ENCODE data around the gene TBC1D4.

TBC1D4 gene

DNA sequence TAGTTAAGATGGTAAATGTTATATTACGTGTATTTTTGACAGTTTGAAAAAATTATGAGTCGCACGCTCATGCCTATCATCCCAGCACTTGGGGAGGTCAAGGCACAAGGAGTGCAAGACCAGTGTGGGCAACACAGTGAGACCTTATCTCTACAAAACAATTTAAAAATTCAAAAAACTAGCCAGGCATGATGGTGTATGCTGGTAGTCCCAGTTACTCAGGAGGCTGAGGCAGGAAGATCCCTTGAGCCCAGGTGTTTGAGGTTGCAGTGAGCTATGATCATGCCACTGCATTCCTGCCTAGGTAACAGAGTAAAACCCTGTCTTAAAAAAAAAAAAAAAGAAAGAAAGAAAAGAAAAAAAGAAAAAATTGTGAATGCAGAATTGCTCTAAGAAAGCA lies 58.0 kb downstream of the TBC1D4 start:
- no peak overlapping the region for H3K4me3 Mint-ChIP-seq
- no peaks in the 10 kb centered on the region for H3K9me3 Mint-ChIP-seq
- H3K36me3 Mint-ChIP-seq (ENCODE audit: low read depth): no peaks in the 10 kb centered on the region
- peaks cover 1% of the 10 kb centered on the region for H3K4me1 Mint-ChIP-seq (ENCODE audit: low read depth)
- H3K27ac Mint-ChIP-seq: no peak overlapping the region
- no peak for DNase-seq
- H3K27me3 Mint-ChIP-seq: peaks cover 32% of the 10 kb centered on the region

DNA sequence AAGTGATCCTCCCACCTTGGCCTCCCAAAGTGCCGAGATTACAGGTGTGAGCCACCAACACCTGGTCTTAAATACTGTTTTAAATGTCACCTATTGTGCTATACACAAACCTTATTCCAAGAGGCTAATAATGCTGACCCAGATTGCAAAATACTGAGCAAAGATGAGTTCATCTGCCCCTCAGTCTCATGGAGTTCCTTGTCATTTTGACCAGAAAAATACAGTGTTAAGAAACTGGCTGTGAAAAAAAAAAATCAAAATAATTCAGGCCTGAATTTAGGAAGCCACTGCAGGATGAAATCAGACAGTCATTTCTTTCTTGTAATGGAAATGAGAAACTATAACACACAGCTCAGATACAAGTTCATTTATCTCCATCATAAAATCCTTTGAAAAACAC lies 59.9 kb downstream of the TBC1D4 start:
- H3K27me3 Mint-ChIP-seq: peaks cover 20% of the 10 kb centered on the region
- DNase-seq: no peak
- no peaks in the 10 kb centered on the region for H3K9me3 Mint-ChIP-seq
- H3K4me3 Mint-ChIP-seq: no peak overlapping the region
- no peak overlapping the region for H3K27ac Mint-ChIP-seq
- peaks cover 1% of the 10 kb centered on the region for H3K4me1 Mint-ChIP-seq (ENCODE audit: low read depth)
- no peaks in the 10 kb centered on the region for H3K36me3 Mint-ChIP-seq (ENCODE audit: low read depth)

DNA sequence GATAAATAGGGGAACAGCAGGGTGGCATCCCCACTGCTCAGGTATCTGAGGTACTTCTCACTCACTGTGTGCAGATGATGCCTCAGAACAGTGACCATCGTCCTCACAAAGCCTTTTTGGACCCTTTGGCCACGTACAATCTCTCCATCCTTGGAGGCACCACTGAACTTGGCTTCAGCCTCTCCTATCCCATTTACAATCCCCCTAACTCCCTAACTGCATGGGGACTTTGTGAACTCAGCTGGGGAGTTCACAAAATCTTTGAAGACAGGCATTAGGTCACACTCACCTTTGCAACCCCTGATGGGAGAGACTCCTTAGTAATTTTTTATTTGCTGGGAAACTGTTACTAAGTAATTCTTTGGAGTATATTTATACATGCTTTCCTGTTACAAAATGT lies 60.8 kb downstream of the TBC1D4 start:
- Mint-ChIP-seq H3K27me3 (peaks cover 17% of the 10 kb centered on the region), H3K27ac (no peak overlapping the region), H3K9me3 (no peaks in the 10 kb centered on the region), H3K4me1 (ENCODE audit: low read depth) (peaks cover 1% of the 10 kb centered on the region), H3K4me3 (no peak overlapping the region), H3K36me3 (ENCODE audit: low read depth) (no peaks in the 10 kb centered on the region)
- DNase-seq: no peak

DNA sequence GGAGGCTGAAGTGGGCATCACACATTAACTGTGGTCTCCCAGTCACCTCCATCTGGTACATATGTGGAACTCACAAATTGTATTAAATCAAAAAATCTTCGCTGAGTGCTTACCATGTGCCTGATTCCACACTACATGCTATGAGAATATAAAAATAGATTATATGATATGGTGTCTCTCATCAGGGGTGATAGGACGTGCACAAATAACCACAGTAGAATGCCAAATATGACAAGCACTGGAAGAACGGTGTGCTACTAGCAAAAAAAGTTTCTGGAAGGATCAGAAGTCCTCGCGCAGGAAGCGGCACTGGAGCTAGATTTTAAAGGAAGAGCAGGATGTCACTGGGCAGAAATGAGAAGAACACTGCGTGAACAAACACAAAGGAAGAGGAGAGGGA lies 62.3 kb downstream of the TBC1D4 start:
- Mint-ChIP-seq H3K9me3 (no peaks in the 10 kb centered on the region), H3K4me1 (ENCODE audit: low read depth) (no peaks in the 10 kb centered on the region), H3K36me3 (ENCODE audit: low read depth) (no peaks in the 10 kb centered on the region), H3K4me3 (no peak overlapping the region), H3K27ac (no peak overlapping the region), H3K27me3 (peaks cover 15% of the 10 kb centered on the region)
- DNase-seq: no peak

DNA sequence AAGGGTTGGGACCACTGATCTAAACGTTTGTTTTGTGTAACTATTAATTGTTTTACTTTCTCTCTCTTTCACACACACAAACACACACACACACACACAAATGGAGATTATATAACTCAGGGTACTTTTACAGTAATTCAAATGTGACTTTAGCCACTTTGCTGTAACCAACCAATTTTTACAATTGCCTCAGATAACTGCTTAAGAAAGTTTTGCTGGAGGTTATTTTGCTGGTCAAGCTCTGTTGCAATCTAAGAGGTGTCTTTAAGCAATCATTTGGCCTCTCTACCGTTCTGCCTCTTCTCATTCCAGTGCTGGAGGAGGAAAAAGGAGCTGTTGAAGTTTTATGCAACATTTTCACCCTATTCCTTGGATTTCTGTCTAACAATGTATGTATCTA lies 63.0 kb downstream of the TBC1D4 start:
- no peaks in the 10 kb centered on the region for H3K9me3 Mint-ChIP-seq
- no peak overlapping the region for H3K27ac Mint-ChIP-seq
- H3K27me3 Mint-ChIP-seq: peaks cover 11% of the 10 kb centered on the region
- no peaks in the 10 kb centered on the region for H3K4me1 Mint-ChIP-seq (ENCODE audit: low read depth)
- H3K36me3 Mint-ChIP-seq (ENCODE audit: low read depth): no peaks in the 10 kb centered on the region
- H3K4me3 Mint-ChIP-seq: no peak overlapping the region
- DNase-seq: no peak

DNA sequence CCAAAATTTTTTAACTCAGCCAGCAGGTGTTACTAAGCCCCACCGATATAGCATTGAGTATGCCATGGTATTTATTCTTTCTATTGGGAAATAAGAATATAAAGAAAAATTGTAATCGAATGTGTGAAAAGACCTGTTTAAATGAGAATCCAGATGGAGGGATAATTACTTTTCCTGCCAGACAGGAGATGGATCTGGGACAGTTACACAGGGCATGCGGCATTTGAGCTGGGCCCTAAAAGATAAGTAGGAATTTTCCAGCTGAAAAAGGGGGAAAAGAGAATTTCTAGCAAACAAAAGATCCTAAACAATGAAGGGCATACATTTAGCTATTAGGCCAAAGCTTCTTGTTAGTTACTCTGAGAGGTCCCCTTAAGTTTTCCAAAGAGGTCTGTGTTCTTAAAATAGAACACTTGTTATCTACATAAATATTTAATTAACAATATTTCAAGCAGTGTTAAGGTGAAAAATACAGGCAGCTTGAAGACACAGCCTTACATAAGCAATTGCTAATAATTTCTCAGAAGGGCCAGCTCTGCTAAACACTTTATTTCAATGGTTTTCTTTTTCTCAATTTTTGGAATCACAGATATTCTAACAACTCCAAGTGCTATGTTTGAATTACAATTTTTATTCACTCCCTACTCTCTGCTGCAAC lies 63.7 kb downstream of the TBC1D4 start:
- H3K27me3 Mint-ChIP-seq: peaks cover 11% of the 10 kb centered on the region
- DNase-seq: no peak
- H3K9me3 Mint-ChIP-seq: no peaks in the 10 kb centered on the region
- H3K27ac Mint-ChIP-seq: no peak overlapping the region
- H3K36me3 Mint-ChIP-seq (ENCODE audit: low read depth): no peaks in the 10 kb centered on the region
- H3K4me3 Mint-ChIP-seq: no peak overlapping the region
- no peaks in the 10 kb centered on the region for H3K4me1 Mint-ChIP-seq (ENCODE audit: low read depth)

DNA sequence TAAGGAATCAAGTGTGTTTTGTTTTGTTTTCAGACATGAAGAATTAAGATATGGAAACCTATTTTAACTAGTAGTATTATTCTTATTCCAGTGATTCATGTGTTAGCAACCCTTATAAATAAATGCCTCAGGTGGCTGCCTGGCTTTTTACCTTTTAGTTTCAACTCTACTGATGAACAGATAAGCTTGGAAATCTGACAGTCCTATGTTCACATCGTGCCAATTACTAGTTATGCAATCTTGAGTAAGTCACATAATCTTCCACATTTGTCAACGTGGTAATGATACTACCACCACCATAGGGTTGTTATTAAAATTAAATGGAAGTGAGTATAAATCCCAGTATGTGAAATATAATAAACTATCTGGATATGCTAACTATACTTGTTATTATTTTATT lies 64.3 kb downstream of the TBC1D4 start:
- H3K4me3 Mint-ChIP-seq: no peak overlapping the region
- H3K27ac Mint-ChIP-seq: no peak overlapping the region
- no peaks in the 10 kb centered on the region for H3K9me3 Mint-ChIP-seq
- peaks cover 11% of the 10 kb centered on the region for H3K27me3 Mint-ChIP-seq
- no peaks in the 10 kb centered on the region for H3K36me3 Mint-ChIP-seq (ENCODE audit: low read depth)
- H3K4me1 Mint-ChIP-seq (ENCODE audit: low read depth): no peaks in the 10 kb centered on the region
- no peak for DNase-seq

DNA sequence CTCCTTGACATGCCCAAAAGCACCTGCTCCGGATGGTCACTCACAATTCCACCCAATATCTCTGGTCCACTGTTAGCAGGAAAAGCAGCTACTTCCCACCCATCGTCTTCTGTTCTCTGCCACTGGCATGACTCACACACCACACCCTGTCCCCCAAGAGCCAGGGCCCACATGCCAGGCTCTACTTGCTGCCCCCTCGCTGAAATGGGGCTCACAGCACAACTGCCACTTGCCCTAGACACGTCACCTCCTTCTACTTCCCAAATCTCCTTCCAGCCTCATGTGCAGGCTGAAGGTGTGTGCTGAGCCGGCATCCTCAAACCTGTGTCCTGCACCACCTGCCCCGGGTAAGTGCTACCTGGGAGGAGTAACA lies 65.0 kb downstream of the TBC1D4 start:
- H3K4me3 Mint-ChIP-seq: no peak overlapping the region
- H3K27ac Mint-ChIP-seq: no peak overlapping the region
- peaks cover 11% of the 10 kb centered on the region for H3K27me3 Mint-ChIP-seq
- DNase-seq: no peak
- no peaks in the 10 kb centered on the region for H3K4me1 Mint-ChIP-seq (ENCODE audit: low read depth)
- H3K9me3 Mint-ChIP-seq: no peaks in the 10 kb centered on the region
- H3K36me3 Mint-ChIP-seq (ENCODE audit: low read depth): no peaks in the 10 kb centered on the region

DNA sequence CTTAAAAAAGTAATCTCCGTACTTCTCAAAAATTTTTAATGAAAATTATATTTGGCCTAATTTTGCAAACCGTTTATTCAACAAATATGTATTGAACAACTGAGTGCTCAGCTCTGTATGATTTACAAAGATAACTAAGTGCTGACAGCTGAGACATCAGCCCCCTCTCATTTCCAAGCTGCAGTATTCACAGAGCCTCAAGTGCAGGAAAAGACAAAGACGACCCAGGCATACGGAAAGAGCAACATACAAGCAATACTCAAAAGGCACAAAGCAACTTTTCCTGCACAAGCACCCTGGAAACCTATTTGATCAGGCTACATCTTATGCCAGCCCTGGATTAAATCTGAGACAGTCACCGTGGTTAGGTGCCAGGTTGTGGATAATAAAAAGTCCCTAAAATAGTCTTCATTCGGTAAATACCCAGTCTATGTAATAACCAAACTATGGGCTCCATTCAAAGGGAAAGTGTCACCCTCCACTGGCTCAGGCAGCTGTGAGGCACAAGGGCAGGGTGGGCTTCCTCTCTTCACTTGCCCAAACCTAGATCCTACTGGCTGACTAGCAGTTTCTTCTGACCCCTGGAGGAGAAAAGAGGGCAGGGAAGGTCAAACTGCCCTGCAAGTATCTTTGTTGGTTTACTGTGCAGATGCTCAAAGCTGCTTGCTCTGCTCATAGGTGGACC lies 65.5 kb downstream of the TBC1D4 start:
- Mint-ChIP-seq H3K27me3 (peaks cover 11% of the 10 kb centered on the region), H3K36me3 (ENCODE audit: low read depth) (no peaks in the 10 kb centered on the region), H3K27ac (no peak overlapping the region), H3K4me1 (ENCODE audit: low read depth) (no peaks in the 10 kb centered on the region), H3K9me3 (no peaks in the 10 kb centered on the region), H3K4me3 (no peak overlapping the region)
- DNase-seq: no peak

DNA sequence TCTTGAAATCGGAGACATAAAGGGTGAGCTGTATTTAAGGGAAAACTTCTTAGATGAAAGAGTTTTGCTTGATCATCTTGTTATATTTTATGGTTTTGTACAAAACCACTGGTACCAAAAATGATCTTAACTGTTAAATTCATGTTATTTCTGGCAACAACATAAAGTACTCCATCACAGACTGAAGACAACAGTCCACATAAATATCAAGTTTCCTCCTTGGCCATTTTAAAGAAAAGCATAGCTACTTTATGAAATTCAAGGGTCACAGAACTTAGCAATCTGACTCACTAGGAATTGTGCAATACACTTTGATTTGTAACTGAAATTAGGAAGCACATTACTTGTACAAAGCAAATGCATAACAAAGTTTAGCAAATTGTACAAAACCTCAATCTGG lies 66.3 kb downstream of the TBC1D4 start:
- DNase-seq: no peak
- Mint-ChIP-seq H3K9me3 (no peaks in the 10 kb centered on the region), H3K36me3 (ENCODE audit: low read depth) (no peaks in the 10 kb centered on the region), H3K27me3 (peaks cover 7% of the 10 kb centered on the region), H3K4me3 (no peak overlapping the region), H3K4me1 (ENCODE audit: low read depth) (no peaks in the 10 kb centered on the region), H3K27ac (no peak overlapping the region)

DNA sequence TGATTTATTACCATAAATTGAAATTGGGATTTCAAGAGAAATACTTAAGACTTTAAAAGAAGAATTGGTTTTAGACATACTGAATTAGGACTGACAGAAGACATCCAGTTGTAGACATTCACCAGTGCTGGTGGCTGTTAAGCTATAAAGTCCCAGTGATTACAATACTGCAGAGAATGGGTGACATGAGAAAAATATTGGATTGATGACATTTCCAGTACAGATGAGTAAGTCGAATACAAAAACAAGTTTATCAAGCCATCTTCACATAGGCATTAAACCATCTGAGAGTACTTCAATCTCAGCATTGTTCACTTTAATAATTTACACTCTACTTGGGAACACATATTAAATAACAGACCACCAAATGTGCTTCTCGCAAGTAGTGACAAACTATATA lies 66.8 kb downstream of the TBC1D4 start:
- Mint-ChIP-seq H3K27ac (no peak overlapping the region), H3K36me3 (ENCODE audit: low read depth) (no peaks in the 10 kb centered on the region), H3K4me1 (ENCODE audit: low read depth) (no peaks in the 10 kb centered on the region), H3K9me3 (no peaks in the 10 kb centered on the region), H3K27me3 (peaks cover 3% of the 10 kb centered on the region), H3K4me3 (no peak overlapping the region)
- no peak for DNase-seq

DNA sequence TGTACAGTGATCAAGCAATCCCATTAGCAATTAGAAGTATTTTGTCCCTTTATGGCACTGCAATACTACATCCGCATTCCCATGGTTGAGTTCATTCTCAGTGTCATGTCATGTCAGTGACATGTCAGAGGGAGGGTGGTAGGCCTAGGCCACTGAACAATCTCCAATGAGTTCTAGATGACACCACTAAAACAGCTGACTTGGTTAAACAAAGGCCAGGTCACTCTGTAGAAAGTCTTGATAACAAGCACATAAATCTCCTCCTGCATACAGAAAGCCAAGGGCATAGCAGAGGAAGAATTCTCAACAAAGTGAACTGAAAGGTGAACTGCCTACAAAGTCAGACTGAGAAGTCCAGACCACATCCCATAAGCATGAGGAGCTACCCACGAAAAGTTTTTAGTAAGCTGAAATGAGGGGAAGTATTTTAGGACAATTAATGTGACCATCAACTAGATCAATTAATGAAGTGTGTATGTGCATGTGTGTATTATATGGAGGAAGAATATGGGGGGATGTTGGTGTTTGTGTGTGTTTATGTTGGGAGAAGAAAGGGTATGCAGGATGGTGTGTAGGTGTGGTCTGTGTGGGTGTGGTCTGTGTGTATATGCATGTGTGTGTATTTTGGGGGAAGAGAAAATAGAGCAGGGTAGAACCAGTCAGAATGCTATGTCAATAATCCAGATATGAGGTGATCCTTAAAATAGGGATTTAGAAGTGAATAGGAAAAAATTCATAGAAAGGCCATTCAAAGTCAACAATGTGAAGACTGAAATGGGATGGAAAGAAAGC lies 67.7 kb downstream of the TBC1D4 start:
- no peaks in the 10 kb centered on the region for H3K27me3 Mint-ChIP-seq
- H3K36me3 Mint-ChIP-seq (ENCODE audit: low read depth): no peaks in the 10 kb centered on the region
- H3K4me1 Mint-ChIP-seq (ENCODE audit: low read depth): no peaks in the 10 kb centered on the region
- no peaks in the 10 kb centered on the region for H3K9me3 Mint-ChIP-seq
- H3K4me3 Mint-ChIP-seq: no peak overlapping the region
- no peak for DNase-seq
- no peak overlapping the region for H3K27ac Mint-ChIP-seq

DNA sequence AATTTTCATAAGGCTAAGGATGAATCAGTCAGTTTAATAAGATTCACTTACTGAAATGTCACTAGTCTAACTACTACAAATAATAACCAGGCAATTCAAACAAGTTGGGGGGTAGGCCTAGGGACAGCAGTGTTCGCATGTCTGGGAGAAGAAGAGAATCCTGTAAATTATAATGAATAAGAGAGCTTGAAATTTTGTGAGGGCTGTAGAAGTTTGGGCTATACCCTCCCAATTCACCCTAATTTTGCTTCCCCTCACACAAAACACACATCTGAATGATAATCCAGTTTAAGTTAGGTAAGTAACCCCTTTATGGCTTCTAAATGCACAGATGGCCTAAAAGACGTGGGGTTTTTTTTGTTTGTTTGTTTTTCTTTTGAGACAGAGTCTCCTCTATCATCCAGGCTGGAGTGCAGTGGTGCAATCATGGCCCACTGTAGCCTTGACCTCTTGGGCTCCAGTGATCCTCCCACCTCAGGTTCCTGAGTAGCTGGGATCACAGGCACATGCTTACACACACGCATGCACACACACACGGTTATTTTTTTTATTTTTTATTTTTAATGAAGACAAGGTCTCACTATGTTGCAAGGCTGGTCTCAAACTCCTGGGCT lies 69.9 kb downstream of the TBC1D4 start:
- no peaks in the 10 kb centered on the region for H3K27me3 Mint-ChIP-seq
- H3K4me3 Mint-ChIP-seq: no peak overlapping the region
- no peaks in the 10 kb centered on the region for H3K9me3 Mint-ChIP-seq
- DNase-seq: no peak
- no peaks in the 10 kb centered on the region for H3K36me3 Mint-ChIP-seq (ENCODE audit: low read depth)
- H3K4me1 Mint-ChIP-seq (ENCODE audit: low read depth): no peaks in the 10 kb centered on the region
- H3K27ac Mint-ChIP-seq: no peak overlapping the region

DNA sequence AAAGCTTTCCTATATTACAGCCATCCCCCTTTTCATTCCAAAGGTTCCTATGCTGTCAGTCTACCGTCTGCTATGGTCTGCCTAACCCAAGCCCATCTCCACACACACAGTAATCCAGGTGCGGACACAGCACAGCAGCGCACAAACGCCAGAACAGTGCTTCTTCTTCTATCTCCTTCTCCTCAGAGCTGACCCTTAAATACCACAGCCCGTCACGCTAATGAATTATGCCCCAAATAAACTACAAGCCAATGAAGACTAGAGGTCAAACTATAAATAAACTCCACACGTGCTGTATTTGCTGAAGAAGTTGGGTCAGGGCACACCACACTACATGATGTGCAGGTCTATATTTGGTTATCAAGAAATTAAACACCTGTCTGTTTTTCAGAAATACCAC lies 71.8 kb downstream of the TBC1D4 start:
- no peak overlapping the region for H3K27ac Mint-ChIP-seq
- H3K9me3 Mint-ChIP-seq: no peaks in the 10 kb centered on the region
- H3K36me3 Mint-ChIP-seq (ENCODE audit: low read depth): no peaks in the 10 kb centered on the region
- H3K4me1 Mint-ChIP-seq (ENCODE audit: low read depth): no peaks in the 10 kb centered on the region
- H3K27me3 Mint-ChIP-seq: peaks cover 3% of the 10 kb centered on the region
- H3K4me3 Mint-ChIP-seq: no peak overlapping the region
- DNase-seq: no peak

DNA sequence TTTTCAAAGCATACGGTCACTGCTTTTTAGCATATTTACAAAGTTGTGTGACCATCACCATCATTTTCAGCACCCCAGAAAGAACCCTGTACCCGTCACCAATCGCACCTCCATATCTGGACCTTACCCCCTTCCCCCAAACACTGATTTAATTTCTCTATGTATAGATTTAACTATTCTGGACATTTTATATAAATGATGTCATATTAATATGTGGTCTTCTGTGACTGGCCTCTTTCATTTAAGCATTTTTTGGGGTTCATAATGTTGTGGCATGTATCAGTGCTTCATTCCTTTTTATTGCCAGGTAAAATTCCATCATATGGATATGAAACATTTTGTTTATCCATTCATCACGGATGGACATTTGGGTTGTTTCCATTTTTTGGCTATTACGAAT lies 74.0 kb downstream of the TBC1D4 start:
- H3K4me1 Mint-ChIP-seq (ENCODE audit: low read depth): no peaks in the 10 kb centered on the region
- DNase-seq: no peak
- no peaks in the 10 kb centered on the region for H3K36me3 Mint-ChIP-seq (ENCODE audit: low read depth)
- H3K27ac Mint-ChIP-seq: no peak overlapping the region
- no peaks in the 10 kb centered on the region for H3K9me3 Mint-ChIP-seq
- no peak overlapping the region for H3K4me3 Mint-ChIP-seq
- peaks cover 9% of the 10 kb centered on the region for H3K27me3 Mint-ChIP-seq
